Endothelial cell of umbilical vein (primary cell): ENCODE data around the gene ZNF625. TPM values are rescaled to one million over a fixed set of nuclear protein-coding genes. Genes with fewer than 3 reads are reported as not detected.
A peak's percentile ranks its signal among the peaks of the same experiment; 100 is the strongest.

ENCODE experiments used
- BruUV-seq: library from RNA; stranded (reverse); fragments of 400-500 nt; replicated peaks from 2 replicates; lab custom pipeline; 2021; lab: Mats Ljungman, UMichigan
- CTCF ChIA-PET: fragments of 300-600, 350-600 bp; sonication (Branson Sonifier 250); formaldehyde crosslinking; loops from one replicate; lab custom pipeline; 2021; ENCODE audit warnings: antibody characterized with exemption, inconsistent platforms; lab: Charles Lee
- POLR2A ChIA-PET: fragments of 300-600, 350-600 bp; sonication (Branson Sonifier 250); formaldehyde crosslinking; loops from one replicate; lab custom pipeline; 2021; ENCODE audit warnings: antibody characterized with exemption, inconsistent platforms; lab: Charles Lee
- DNase-seq: peaks from one replicate; pipeline ENCODE4 v3.0.0-alpha.2; 2011; ENCODE audit warnings: low read depth, low spot score
- FAIRE-seq: peaks from 2 replicates; lab custom pipeline; 2011; peaks lifted over from hg19 to GRCh38; lab: Jason Lieb, UNC
- H2AFZ ChIP-seq: 2 replicates; pipeline ENCODE4 v1.6.0; 2012; ENCODE audit warnings: low read depth, low read length, control low read depth, inconsistent platforms
- H3K27ac ChIP-seq: 2 replicates; pipeline ENCODE4 v1.5.1; 2011; ENCODE audit warnings: low read depth, mild to moderate bottlenecking, control low read depth, low read length, moderate library complexity; ENCODE audit not compliant: insufficient read depth
- H3K27me3 ChIP-seq, 2 experiments: 2 replicates each; pipeline versions ENCODE4 v1.6.0 to v1.6.1; 2011; ENCODE audit warnings: low read length in 2 of 2, mixed read lengths in 1 of 2; ENCODE audit not compliant: control insufficient read depth in 2 of 2, insufficient read depth in 2 of 2
- H3K36me3 ChIP-seq, 2 experiments: 2 replicates in 1 of 2; 3 replicates in 1 of 2; pipeline ENCODE4 v1.5.1; 2011; ENCODE audit warnings: low read length in 2 of 2, mild to moderate bottlenecking in 1 of 2, moderate library complexity in 1 of 2; ENCODE audit not compliant: control insufficient read depth in 2 of 2, insufficient read depth in 2 of 2; ENCODE audit errors: extremely low read depth in 1 of 2
- H3K4me1 ChIP-seq: 3 replicates; pipeline ENCODE4 v1.5.1; 2011; ENCODE audit warnings: mild to moderate bottlenecking, low read length; ENCODE audit not compliant: control insufficient read depth, insufficient read depth; ENCODE audit errors: extremely low read depth
- H3K4me2 ChIP-seq: 2 replicates; pipeline ENCODE4 v1.6.1; 2011; ENCODE audit warnings: low read length, control low read depth, mixed read lengths; ENCODE audit not compliant: insufficient read depth
- H3K4me3 ChIP-seq, 3 experiments: fragments of 200-600 bp in 1 of 3; sonication (generic), shearing (Covaris generic) in 1 of 3; replicated peaks in 1 of 3; 2 replicates each; pipeline ENCODE4 v1.5.1; 2011 to 2016; ENCODE audit warnings: control low read depth in 3 of 3, low read length in 3 of 3, mild to moderate bottlenecking in 2 of 3, inconsistent platforms in 1 of 3, low read depth in 1 of 3, moderate library complexity in 1 of 3; ENCODE audit not compliant: insufficient read depth in 1 of 3
- H3K79me2 ChIP-seq: 2 replicates; pipeline ENCODE4 v1.6.0; 2012; ENCODE audit warnings: low read length, inconsistent platforms; ENCODE audit not compliant: control insufficient read depth, insufficient read depth
- H3K9ac ChIP-seq: replicated peaks from 2 replicates; pipeline ENCODE3; 2011; ENCODE audit warnings: low read length, control low read depth; ENCODE audit not compliant: insufficient read depth; ENCODE audit errors: extremely low read depth
- H3K9me1 ChIP-seq: replicated peaks from 3 replicates; pipeline ENCODE4 v1.6.0; 2011; ENCODE audit warnings: mild to moderate bottlenecking, low read length; ENCODE audit not compliant: control insufficient read depth, insufficient read depth; ENCODE audit errors: extremely low read depth
- H3K9me3 ChIP-seq: replicated peaks from 2 replicates; pipeline ENCODE4 v1.5.1; 2012; ENCODE audit warnings: low read length, inconsistent platforms; ENCODE audit not compliant: control insufficient read depth, insufficient read depth
- H4K20me1 ChIP-seq: replicated peaks from 2 replicates; pipeline ENCODE3; 2011; ENCODE audit warnings: mild to moderate bottlenecking, low read length; ENCODE audit not compliant: control insufficient read depth, insufficient read depth; ENCODE audit errors: extremely low read depth
- GATA2 ChIP-seq: IDR thresholded peaks from 2 replicates; pipeline ENCODE4 v1.7.0; 2011; ENCODE audit warnings: low read depth, mild to moderate bottlenecking, moderate library complexity, mixed read lengths, low read length; ENCODE audit not compliant: insufficient read length, insufficient read depth
- dilution Hi-C: fragments of 300-500 bp; cut with MboI; formaldehyde crosslinking; loops from one replicate; pipeline ENCODE4 v1.15.0; 2019; ENCODE audit warnings: low sequenced_read_pairs; ENCODE audit not compliant: extremely low pct_ligation_motif_present
- intact Hi-C: fragments of 100-400 bp; cut with micrococcal nuclease; formaldehyde crosslinking; loops from one replicate; pipeline ENCODE4 v1.10.0; 2022
- polyA plus RNA-seq, 4 experiments: library from polyadenylated mRNA; depleted of rRNA in 3 of 4; stranded (reverse) in 3 of 4; unstranded in 1 of 4; fragments of >200 nt; gene quantifications; 2 replicates each; pipeline versions ENCODE4 v1.2.1 to v1.2.3, GENCODE V29; 2011 to 2012; ENCODE audit warnings: missing spikeins in 1 of 4
- total RNA-seq: library from RNA; stranded (reverse); gene quantifications from 2 replicates; pipeline ENCODE4 v1.2.3, GENCODE V29; 2021
- TF ChIP-seq, protein P1 (sequence below), 2 donors: IDR thresholded peaks; 1 replicate in 1 of 2; 2 replicates in 1 of 2; pipeline ENCODE4 v1.5.1; 2011; ENCODE audit warnings: low read length in 2 of 2, mild to moderate bottlenecking in 2 of 2, moderate library complexity in 2 of 2, control low read depth in 1 of 2, inconsistent platforms in 1 of 2, low read depth in 1 of 2; ENCODE audit not compliant: insufficient read depth in 1 of 2; ENCODE audit errors: extremely low read depth in 1 of 2
- TF ChIP-seq, protein P2 (sequence below): IDR thresholded peaks from 2 replicates; pipeline ENCODE4 v1.6.1; 2011; ENCODE audit not compliant: insufficient read depth, insufficient read length

Gene ZNF625
- total and polyA plus RNA-seq, 2 donors (not counting 3 experiments of a cell fraction or from before 2014, with no cell fraction given), result 0.90 to 6.7 TPM

- FAIRE-seq (peak; percentile 24), DNase-seq (no peak)
- H3K79me2 ChIP-seq, result no peaks in the 10 kb centered on the region
- no TSS peak for BruUV-seq
- H3K36me3 ChIP-seq, result no peaks in the 10 kb centered on the region
- no peak overlapping the region for H3K4me2 ChIP-seq
- H3K27me3 ChIP-seq, result no peaks in the 10 kb centered on the region
- no peak overlapping the region for H3K4me3 ChIP-seq
- no peak overlapping the region for H3K27ac ChIP-seq
- CTCF ChIA-PET, result interaction anchor here (0.6 to 1.4 kb wide), 4 partner anchors 9 to 167 kb away, joined by 3 read pairs; partner anchors contain the start of gene ZNF20
- no peak overlapping the region for H2AFZ ChIP-seq
- no peak overlapping the region for H3K9ac ChIP-seq
- no peaks in the 10 kb centered on the region for H4K20me1 ChIP-seq
- H3K9me1 ChIP-seq, result no peaks in the 10 kb centered on the region
- H3K9me3 ChIP-seq, result peaks cover 2% of the 10 kb centered on the region
- H3K4me1 ChIP-seq, result no peaks in the 10 kb centered on the region
- no peak for TF ChIP-seq GATA2
- TF ChIP-seq, protein P1, sequence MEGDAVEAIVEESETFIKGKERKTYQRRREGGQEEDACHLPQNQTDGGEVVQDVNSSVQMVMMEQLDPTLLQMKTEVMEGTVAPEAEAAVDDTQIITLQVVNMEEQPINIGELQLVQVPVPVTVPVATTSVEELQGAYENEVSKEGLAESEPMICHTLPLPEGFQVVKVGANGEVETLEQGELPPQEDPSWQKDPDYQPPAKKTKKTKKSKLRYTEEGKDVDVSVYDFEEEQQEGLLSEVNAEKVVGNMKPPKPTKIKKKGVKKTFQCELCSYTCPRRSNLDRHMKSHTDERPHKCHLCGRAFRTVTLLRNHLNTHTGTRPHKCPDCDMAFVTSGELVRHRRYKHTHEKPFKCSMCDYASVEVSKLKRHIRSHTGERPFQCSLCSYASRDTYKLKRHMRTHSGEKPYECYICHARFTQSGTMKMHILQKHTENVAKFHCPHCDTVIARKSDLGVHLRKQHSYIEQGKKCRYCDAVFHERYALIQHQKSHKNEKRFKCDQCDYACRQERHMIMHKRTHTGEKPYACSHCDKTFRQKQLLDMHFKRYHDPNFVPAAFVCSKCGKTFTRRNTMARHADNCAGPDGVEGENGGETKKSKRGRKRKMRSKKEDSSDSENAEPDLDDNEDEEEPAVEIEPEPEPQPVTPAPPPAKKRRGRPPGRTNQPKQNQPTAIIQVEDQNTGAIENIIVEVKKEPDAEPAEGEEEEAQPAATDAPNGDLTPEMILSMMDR (IDR thresholded peaks at IDR 0.05; ENCODE audit: extremely low read depth in 1 of 2, insufficient read depth in 1 of 2, low read depth in 1 of 2, low read length in 2 of 2), result peak; percentile 15 to 37
- dilution Hi-C loops, result no loop called here
- POLR2A ChIA-PET, result no interaction called here
- intact Hi-C loops, result no loop called here
These were observed 29.8 kb downstream of the ZNF625 start for GRCh38 chr19:12126707-12127106.

DNA sequence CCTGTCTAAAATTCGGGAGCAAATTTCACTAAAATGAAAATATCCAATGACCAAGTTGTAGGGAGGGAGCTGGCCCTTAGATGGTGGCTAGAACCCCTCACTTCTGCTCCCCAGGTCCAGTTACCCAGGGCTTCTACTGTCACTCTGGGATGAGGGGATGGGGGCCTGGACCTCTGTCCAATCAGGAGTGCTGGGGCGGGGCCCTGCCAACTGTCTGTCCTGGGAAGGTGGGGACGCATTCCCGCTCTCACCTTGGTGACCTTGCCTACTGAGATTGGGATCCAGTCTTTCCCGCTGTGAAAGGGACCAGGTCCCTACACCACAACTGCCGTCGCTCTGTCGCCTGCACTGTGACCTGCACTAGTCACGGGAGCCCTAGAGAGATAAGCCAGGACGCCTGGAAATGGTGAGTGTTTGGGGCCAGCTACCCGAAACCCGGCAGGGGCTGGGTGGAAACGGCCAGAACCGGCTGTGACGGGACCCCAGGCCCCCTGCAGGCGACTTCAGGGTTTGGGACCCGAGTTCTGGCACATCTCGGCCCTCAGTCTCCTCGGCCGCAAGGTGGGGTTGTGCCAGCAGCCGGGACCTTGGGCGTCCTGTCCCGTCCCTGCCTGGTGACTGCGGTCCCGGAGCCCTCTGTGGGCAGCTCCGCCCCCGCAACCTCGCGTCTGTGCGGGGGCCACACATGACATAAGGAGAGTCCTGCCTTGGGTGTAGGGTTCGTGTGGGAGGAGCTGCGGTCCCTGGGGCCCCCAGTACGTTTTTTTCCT is 39.1 kb downstream of the ZNF625 start:
- H3K4me1 ChIP-seq, result no peaks in the 10 kb centered on the region
- DNase-seq, result no peak
- no peak overlapping the region for H3K4me3 ChIP-seq
- no peaks in the 10 kb centered on the region for H4K20me1 ChIP-seq
- H3K36me3 ChIP-seq, result no peaks in the 10 kb centered on the region
- H3K79me2 ChIP-seq, result no peaks in the 10 kb centered on the region
- no peaks in the 10 kb centered on the region for H3K27me3 ChIP-seq
- dilution Hi-C loops (no loop called here), intact Hi-C loops (no loop called here)
- H3K27ac ChIP-seq, result no peak overlapping the region
- ChIA-PET CTCF (interaction anchor here (0.7 kb wide), 1 partner anchor 46 kb away, joined by 3 read pairs; no protein-coding TSS in a partner anchor), POLR2A (no interaction called here)
- no peaks in the 10 kb centered on the region for H3K9me1 ChIP-seq
- H2AFZ ChIP-seq, result no peak overlapping the region
- TF ChIP-seq, protein P2, sequence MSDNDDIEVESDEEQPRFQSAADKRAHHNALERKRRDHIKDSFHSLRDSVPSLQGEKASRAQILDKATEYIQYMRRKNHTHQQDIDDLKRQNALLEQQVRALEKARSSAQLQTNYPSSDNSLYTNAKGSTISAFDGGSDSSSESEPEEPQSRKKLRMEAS, result no peak
- TF ChIP-seq, protein P1 (IDR thresholded peaks at IDR 0.05; ENCODE audit: extremely low read depth in 1 of 2, insufficient read depth in 1 of 2, low read depth in 1 of 2, low read length in 2 of 2), result no peak
- no TSS peak for BruUV-seq
- FAIRE-seq, result no peak
- H3K9me3 ChIP-seq, result peaks cover 10% of the 10 kb centered on the region
- no peak overlapping the region for H3K9ac ChIP-seq
- no peak overlapping the region for H3K4me2 ChIP-seq
